ENCODE measurements around the gene CCDC92. TPM values are rescaled to one million over a fixed set of nuclear protein-coding genes. Genes with fewer than 3 reads are reported as not detected.
"Not testable (repeated sequence)": the region's sequence is repeated elsewhere in the genome, so short reads cannot be mapped to it uniquely, and the experiment has no call there.

CCDC92 gene
- total RNA-seq, 2 donors from 2014 or later, result 9.6 to 19.5 TPM

DNA sequence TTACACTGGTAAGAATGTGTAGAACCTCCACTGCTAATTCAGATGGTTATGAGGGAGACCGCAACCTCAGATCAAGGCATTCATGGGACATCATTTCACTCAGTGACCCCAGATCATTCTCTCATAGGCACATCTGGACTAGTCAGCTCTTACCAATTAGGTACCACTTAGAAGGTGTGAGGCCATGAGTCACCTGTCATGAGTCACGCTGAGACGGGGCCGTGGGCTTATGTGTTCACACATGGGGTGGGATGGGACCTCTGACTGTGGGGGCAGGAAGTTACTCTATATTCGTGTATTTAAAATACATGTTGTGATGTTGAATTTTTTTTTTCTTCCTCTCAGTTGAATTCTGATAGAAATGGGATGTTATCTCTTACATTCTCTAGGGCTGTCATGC is 55.9 kb downstream of the CCDC92 start:
- Histone ChIP-seq H3K9ac (ENCODE audit: low read depth in 2 of 2, low read length in 2 of 2) (no peak overlapping the region), H3K9me3 (no peaks in the 10 kb centered on the region), H3K27ac (no peak overlapping the region), H3K4me1 (no peaks in the 10 kb centered on the region), H3K36me3 (no peaks in the 10 kb centered on the region), H3K4me3 (no peak overlapping the region), H3K27me3 (no peaks in the 10 kb centered on the region)
- no peak for DNase-seq
- intact Hi-C loops (cut with DNase I), result no loop called here
- TF ChIP-seq, protein P1, sequence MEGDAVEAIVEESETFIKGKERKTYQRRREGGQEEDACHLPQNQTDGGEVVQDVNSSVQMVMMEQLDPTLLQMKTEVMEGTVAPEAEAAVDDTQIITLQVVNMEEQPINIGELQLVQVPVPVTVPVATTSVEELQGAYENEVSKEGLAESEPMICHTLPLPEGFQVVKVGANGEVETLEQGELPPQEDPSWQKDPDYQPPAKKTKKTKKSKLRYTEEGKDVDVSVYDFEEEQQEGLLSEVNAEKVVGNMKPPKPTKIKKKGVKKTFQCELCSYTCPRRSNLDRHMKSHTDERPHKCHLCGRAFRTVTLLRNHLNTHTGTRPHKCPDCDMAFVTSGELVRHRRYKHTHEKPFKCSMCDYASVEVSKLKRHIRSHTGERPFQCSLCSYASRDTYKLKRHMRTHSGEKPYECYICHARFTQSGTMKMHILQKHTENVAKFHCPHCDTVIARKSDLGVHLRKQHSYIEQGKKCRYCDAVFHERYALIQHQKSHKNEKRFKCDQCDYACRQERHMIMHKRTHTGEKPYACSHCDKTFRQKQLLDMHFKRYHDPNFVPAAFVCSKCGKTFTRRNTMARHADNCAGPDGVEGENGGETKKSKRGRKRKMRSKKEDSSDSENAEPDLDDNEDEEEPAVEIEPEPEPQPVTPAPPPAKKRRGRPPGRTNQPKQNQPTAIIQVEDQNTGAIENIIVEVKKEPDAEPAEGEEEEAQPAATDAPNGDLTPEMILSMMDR (IDR thresholded peaks at IDR 0.05), result no peak

DNA sequence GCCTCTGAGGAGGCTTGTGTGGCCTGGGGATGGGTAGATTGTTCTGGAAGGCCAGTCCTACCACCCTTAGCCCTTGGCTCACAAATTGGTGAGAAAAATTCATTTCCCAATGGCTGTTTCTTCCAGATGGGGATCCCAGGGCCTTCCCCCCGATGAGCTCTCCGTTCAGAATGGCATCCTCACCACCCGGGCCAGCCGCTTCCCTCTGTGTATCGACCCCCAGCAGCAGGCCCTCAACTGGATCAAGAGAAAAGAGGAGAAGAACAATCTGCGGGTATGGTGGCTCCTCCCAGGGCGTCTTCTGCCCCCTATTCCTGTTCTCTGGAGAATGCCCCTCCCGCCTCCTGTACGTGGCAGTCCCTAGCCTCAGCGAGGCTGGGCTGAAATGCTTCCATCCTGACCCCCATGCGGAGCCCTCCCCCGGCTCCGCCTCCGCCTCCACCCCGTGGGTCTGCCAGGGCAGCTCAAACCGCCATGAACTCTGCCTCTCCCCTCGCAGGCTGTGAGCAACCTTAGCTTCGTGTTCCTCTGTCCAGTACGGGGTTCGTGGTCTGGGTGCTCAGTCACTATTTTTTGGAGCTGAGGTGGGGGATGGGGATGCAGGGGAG is 57.8 kb downstream of the CCDC92 start:
- no peak for DNase-seq
- Histone ChIP-seq H3K36me3 (no peaks in the 10 kb centered on the region), H3K27me3 (no peaks in the 10 kb centered on the region), H3K9ac (ENCODE audit: low read depth in 2 of 2, low read length in 2 of 2) (no peak overlapping the region), H3K27ac (no peak overlapping the region), H3K4me1 (no peaks in the 10 kb centered on the region), H3K4me3 (no peak overlapping the region), H3K9me3 (no peaks in the 10 kb centered on the region)
- TF ChIP-seq, protein P1 (IDR thresholded peaks at IDR 0.05), result no peak
- intact Hi-C loops (cut with DNase I), result no loop called here

DNA sequence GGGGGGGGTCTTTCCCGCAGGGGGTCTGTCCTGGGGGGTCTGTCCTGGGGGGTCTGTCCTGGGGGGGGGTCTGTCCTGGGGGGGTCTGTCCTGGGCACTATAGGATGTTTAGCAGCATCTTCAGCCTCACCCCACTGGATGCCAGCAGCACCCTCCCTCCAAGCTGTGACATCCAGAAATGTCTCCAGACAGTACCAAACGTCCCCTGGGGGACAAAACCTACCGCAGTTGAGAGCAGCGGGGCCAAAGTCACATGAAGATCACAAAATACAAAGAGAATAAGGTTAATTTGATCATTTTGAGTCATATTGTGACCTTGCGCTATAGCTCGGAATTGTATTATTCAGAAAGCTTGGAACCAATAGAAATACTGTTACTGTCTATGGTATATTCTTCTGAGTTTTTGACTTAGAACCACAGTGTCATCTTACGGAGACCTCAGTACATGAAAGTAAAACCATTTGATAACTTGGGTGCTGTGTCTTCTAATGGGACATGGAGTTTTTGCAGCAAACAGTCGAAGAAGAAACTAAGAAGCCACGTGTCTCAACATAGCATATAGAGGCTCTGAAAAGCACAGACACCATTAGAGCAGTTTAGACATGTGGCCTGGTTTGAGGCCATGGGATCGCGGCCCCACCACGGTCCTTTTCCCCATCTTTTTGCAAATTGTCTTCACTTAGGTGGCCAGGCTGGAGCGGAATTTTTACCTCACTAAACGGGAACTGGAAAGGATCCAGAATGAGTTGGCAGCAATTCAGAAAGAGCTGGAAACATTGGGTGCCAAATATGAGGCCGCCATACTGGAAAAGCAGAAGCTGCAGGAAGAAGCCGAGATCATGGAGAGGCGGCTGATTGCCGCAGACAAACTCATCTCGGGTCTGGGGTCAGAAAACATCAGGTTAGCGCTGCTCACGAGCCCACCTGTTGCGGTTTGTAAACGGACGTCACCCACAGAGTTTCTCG is 59.9 kb downstream of the CCDC92 start:
- H3K4me3 ChIP-seq, result no peak overlapping the region
- no peak for DNase-seq
- no peaks in the 10 kb centered on the region for H3K9me3 ChIP-seq
- H3K4me1 ChIP-seq, result no peaks in the 10 kb centered on the region
- no peaks in the 10 kb centered on the region for H3K36me3 ChIP-seq
- intact Hi-C loops (cut with DNase I), result no loop called here
- no peak overlapping the region for H3K9ac ChIP-seq (ENCODE audit: low read depth in 2 of 2, low read length in 2 of 2)
- TF ChIP-seq, protein P1 (IDR thresholded peaks at IDR 0.05), result no peak
- H3K27ac ChIP-seq, result no peak overlapping the region
- H3K27me3 ChIP-seq, result no peaks in the 10 kb centered on the region

DNA sequence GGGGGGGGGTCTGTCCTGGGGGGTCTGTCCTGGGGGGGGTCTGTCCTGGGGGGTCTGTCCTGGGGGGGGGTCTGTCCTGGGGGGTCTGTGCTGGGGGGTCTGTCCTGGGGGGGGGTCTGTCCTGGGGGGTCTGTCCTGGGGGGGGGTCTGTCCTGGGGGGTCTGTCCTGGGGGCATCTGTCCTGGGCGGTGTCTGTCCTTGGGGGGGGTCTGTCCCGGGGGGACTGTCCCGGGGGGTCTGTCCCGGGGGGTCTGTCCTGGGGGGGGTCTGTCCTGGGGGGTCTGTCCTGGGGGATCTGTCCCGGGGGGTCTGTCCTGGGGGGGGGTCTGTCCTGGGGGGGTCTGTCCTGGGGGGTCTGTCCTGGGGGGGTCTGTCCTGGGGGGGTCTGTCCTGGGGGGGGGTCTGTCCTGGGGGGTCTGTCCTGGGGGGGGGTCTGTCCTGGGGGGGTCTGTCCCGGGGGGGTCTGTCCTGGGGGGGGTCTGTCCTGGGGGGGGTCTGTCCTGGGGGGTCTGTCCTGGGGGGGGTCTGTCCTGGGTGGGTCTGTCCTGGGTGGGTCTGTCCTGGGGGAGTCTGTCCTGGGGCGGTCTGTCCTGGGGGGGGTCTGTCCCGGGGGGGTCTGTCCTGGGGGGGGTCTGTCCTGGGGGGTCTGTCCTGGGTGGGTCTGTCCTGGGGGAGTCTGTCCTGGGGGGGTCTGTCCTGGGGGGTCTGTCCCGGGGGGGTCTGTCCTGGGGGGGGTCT is 60.8 kb downstream of the CCDC92 start:
- H3K36me3 ChIP-seq; H3K9ac ChIP-seq (ENCODE audit: low read depth in 2 of 2, low read length in 2 of 2); H3K9me3 ChIP-seq; H3K4me1 ChIP-seq; intact Hi-C loops (cut with DNase I); H3K27ac ChIP-seq; DNase-seq; H3K27me3 ChIP-seq; H3K4me3 ChIP-seq: not testable (repeated sequence)

DNA sequence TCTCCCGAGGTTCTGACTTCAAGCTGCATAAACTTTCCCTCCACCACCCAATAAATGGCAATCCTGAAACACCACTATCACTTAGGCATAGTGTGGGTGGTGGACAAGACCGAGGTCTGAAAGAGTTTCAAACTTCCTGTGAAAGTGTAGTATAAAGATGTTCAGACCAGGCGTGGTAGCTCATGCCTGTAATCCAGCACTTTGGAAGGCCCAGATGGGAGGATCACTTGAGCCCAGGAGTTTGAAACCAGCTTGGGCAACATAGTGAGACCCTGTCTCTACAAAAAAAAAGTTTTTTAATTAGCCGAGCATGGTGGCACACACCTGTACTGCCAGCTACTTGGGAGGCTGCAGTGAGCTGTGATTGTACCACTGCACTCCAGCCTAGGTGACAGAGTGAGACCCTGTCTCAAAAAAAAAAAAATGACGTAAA is 61.9 kb downstream of the CCDC92 start:
- H3K36me3 ChIP-seq, result no peaks in the 10 kb centered on the region
- no peak overlapping the region for H3K4me3 ChIP-seq
- H3K4me1 ChIP-seq, result no peaks in the 10 kb centered on the region
- intact Hi-C loops (cut with DNase I), result no loop called here
- DNase-seq, result no peak
- TF ChIP-seq, protein P1 (IDR thresholded peaks at IDR 0.05), result no peak
- no peaks in the 10 kb centered on the region for H3K9me3 ChIP-seq
- H3K27me3 ChIP-seq, result no peaks in the 10 kb centered on the region
- no peak overlapping the region for H3K27ac ChIP-seq
- H3K9ac ChIP-seq (ENCODE audit: low read depth in 2 of 2, low read length in 2 of 2), result no peak overlapping the region
